Progenitor cell of endocrine pancreas (in vitro differentiated cells): ENCODE data around the gene TRIOBP. TPM values are rescaled to one million over a fixed set of nuclear protein-coding genes. Genes with fewer than 3 reads are reported as not detected.
A peak's percentile ranks its signal among the peaks of the same experiment; 100 is the strongest.

Source experiments
- DNase-seq: peaks from one replicate; pipeline ENCODE4 v3.0.0; 2021; ENCODE audit warnings: low spot score; ENCODE audit not compliant: unreplicated experiment
- H3K27ac Mint-ChIP-seq: 2 replicates; pipeline ENCODE4 v1.8.0; 2021; ENCODE audit warnings: mild to moderate bottlenecking, moderate library complexity, mixed read lengths
- H3K27me3 Mint-ChIP-seq: 2 replicates; pipeline ENCODE4 v1.8.0; 2021; ENCODE audit warnings: mixed read lengths
- H3K36me3 Mint-ChIP-seq: 2 replicates; pipeline ENCODE4 v1.8.0; 2022; ENCODE audit warnings: mixed read lengths; ENCODE audit not compliant: insufficient read depth
- H3K4me1 Mint-ChIP-seq: 2 replicates; pipeline ENCODE4 v1.8.0; 2021; ENCODE audit warnings: low read depth, mixed read lengths
- H3K4me3 Mint-ChIP-seq: 2 replicates; pipeline ENCODE4 v1.8.0; 2021; ENCODE audit warnings: low read depth, mild to moderate bottlenecking, moderate library complexity, mixed read lengths
- H3K9me3 Mint-ChIP-seq: 2 replicates; pipeline ENCODE4 v1.8.0; 2021; ENCODE audit warnings: low read depth, mixed read lengths
- total RNA-seq: library from RNA; stranded (reverse); gene quantifications from 2 replicates; pipeline ENCODE4 v1.2.1, GENCODE V29; 2021
- TF ChIP-seq, protein P1 (sequence below): fragments of 200-600 bp; sonication (generic); IDR thresholded peaks from one replicate; pipeline ENCODE4 v1.5.0; 2021; ENCODE audit warnings: antibody characterized with exemption, mild to moderate bottlenecking; ENCODE audit not compliant: unreplicated experiment

Gene TRIOBP
- total RNA-seq, 1 donor from 2014 or later = 78.7 TPM

DNA sequence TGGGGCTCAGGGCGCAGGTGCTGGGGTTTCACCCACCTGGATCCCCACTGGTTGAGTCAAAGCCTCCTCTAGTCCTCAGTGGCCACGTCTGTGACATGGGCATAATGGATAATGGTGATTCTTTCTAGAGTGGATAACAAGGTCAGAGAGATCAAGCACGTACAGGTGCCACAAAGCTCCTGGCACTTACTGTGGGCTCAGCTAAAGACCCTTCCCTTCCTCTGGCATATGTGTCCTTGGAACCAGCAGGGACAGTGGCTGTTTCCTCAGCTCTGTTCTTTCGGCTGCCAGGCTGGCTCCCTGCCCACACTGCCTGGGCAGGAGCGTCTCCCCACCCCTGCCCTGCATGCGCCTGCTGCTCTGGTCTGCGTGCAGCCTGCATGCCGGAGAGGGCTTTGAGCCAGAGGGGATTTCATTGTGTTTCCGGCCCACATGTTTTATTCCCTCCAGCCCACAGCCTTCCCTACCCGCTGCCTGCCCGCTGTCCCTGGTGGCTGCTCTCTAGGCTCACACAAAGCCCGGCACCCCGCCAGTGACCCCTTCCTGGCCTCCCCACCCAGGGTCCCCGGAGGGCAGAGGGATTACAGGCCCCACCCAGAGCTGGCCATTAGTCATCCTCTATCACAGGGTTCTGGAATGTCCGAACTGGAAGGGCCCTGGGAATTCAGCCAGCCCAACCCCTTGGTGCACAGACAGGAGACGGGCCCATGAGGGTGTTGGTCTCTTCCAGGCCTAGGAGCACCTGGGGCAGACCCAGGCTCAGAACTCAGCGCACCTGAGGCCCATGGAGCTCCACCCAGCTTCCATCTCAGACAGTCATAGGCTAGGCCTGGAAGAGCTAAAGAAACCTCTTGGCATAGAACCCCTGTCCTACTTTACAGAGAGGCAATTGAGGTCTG, 55.6 kb downstream of the TRIOBP start:
- TF ChIP-seq, protein P1, sequence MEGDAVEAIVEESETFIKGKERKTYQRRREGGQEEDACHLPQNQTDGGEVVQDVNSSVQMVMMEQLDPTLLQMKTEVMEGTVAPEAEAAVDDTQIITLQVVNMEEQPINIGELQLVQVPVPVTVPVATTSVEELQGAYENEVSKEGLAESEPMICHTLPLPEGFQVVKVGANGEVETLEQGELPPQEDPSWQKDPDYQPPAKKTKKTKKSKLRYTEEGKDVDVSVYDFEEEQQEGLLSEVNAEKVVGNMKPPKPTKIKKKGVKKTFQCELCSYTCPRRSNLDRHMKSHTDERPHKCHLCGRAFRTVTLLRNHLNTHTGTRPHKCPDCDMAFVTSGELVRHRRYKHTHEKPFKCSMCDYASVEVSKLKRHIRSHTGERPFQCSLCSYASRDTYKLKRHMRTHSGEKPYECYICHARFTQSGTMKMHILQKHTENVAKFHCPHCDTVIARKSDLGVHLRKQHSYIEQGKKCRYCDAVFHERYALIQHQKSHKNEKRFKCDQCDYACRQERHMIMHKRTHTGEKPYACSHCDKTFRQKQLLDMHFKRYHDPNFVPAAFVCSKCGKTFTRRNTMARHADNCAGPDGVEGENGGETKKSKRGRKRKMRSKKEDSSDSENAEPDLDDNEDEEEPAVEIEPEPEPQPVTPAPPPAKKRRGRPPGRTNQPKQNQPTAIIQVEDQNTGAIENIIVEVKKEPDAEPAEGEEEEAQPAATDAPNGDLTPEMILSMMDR = no peak
- H3K9me3 Mint-ChIP-seq = no peaks in the 10 kb centered on the region
- H3K4me1 Mint-ChIP-seq = peaks cover 34% of the 10 kb centered on the region
- peaks cover 9% of the 10 kb centered on the region for H3K36me3 Mint-ChIP-seq
- H3K27me3 Mint-ChIP-seq = no peaks in the 10 kb centered on the region
- peak overlapping the region; percentile 93 for H3K27ac Mint-ChIP-seq
- peak; percentile 42 for DNase-seq
- no peak overlapping the region for H3K4me3 Mint-ChIP-seq

DNA sequence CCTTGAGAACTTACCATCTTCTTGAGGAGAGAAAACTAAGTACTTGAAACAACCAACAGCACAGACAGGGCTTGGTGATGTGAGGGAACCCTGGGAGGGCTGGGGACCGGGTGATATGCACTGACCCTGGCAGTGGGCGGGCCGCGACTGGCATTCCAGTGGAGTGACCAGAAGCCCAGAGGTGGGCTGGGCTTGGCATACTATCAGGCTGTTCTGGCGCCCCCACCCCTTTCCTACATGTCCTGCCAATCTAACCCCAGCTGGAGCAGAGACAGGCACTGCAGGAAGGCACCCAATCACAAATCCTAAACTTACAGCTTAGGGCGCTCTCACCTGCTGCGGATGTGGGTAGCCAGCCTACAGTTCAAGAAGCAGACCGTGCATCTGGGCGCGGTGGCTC, 56.9 kb downstream of the TRIOBP start:
- no peak for DNase-seq
- no peak overlapping the region for H3K4me3 Mint-ChIP-seq
- H3K9me3 Mint-ChIP-seq = no peaks in the 10 kb centered on the region
- TF ChIP-seq, protein P1 = no peak
- H3K27ac Mint-ChIP-seq = no peak overlapping the region
- peaks cover 15% of the 10 kb centered on the region for H3K36me3 Mint-ChIP-seq
- no peaks in the 10 kb centered on the region for H3K27me3 Mint-ChIP-seq
- peaks cover 21% of the 10 kb centered on the region for H3K4me1 Mint-ChIP-seq

DNA sequence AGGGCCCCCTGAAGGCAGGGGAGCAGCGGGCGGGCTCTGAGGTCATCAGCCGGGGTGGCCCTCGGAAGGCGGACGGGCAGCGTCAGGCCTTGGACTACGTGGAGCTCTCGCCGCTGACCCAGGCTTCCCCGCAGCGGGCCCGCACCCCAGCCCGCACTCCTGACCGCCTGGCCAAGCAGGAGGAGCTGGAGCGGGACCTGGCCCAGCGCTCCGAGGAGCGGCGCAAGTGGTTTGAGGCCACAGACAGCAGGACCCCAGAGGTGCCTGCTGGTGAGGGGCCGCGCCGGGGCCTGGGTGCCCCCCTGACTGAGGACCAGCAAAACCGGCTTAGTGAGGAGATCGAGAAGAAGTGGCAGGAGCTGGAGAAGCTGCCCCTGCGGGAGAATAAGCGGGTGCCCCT, 60.8 kb downstream of the TRIOBP start:
- peaks cover 20% of the 10 kb centered on the region for H3K36me3 Mint-ChIP-seq
- no peak overlapping the region for H3K4me3 Mint-ChIP-seq
- TF ChIP-seq, protein P1 = no peak
- H3K27ac Mint-ChIP-seq = no peak overlapping the region
- H3K9me3 Mint-ChIP-seq = no peaks in the 10 kb centered on the region
- DNase-seq = no peak
- no peaks in the 10 kb centered on the region for H3K27me3 Mint-ChIP-seq
- peaks cover 18% of the 10 kb centered on the region for H3K4me1 Mint-ChIP-seq

DNA sequence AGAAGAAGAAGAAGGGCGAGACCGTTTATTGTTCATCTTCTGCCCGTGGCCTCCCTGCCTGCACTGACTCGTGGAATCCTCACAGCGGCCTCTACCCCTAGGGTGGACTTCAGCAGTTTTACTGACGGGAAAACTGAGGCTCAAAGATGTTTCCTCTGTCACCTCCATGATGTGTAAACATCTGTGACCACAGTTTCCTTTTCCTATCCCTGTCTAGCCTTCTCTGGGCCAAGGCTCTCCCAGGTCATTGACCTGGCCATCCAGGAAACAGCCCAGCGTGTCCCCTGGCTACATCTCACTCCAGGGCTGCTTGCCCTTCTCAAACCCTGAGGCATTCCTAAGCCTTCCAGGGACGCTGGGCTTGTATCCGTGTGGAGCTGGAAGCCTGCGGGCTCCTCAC, 61.8 kb downstream of the TRIOBP start:
- no peak overlapping the region for H3K4me3 Mint-ChIP-seq
- no peaks in the 10 kb centered on the region for H3K9me3 Mint-ChIP-seq
- H3K27ac Mint-ChIP-seq = no peak overlapping the region
- H3K27me3 Mint-ChIP-seq = no peaks in the 10 kb centered on the region
- peaks cover 14% of the 10 kb centered on the region for H3K4me1 Mint-ChIP-seq
- TF ChIP-seq, protein P1 = no peak
- H3K36me3 Mint-ChIP-seq = peaks cover 21% of the 10 kb centered on the region
- DNase-seq = no peak

DNA sequence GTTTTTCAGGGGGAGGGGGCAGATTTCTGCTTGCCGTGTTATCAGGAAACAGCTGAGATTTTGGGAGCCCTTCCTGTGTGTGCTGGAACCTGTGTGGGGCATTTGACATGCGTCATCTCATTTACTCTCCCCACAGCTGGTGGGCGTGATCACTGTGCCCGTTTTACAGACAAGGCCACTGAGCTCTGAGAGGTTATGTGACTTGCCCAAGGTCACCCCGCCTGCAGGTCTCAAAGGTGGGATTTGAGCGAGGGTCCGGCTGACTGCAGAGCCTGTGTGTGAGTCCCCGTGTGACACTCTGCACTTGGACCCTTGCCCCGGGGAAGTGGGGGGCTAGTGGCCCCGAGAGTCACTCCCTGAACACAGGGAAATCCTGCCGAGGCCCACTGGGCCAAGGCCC, 62.4 kb downstream of the TRIOBP start:
- DNase-seq = no peak
- H3K4me1 Mint-ChIP-seq = peaks cover 14% of the 10 kb centered on the region
- H3K27ac Mint-ChIP-seq = no peak overlapping the region
- H3K36me3 Mint-ChIP-seq = peaks cover 26% of the 10 kb centered on the region
- TF ChIP-seq, protein P1 = no peak
- no peaks in the 10 kb centered on the region for H3K9me3 Mint-ChIP-seq
- no peaks in the 10 kb centered on the region for H3K27me3 Mint-ChIP-seq
- no peak overlapping the region for H3K4me3 Mint-ChIP-seq
